Measurements from ENCODE around the gene CGB1. TPM values are rescaled to one million over a fixed set of nuclear protein-coding genes. Genes with fewer than 3 reads are reported as not detected.
A peak's percentile ranks its signal among the peaks of the same experiment; 100 is the strongest.

Gene CGB1
- total RNA-seq, 1 experiment from 2014 or later, result not detected

GRCh38 chr19:49058562-49058961, 21.9 kb upstream of the CGB1 start:
- TF ChIP-seq CTCF (conservative IDR thresholded peaks at IDR 0.05), result no peak
- Histone ChIP-seq H2BK20ac (ENCODE audit: low read depth, low read length, poor library complexity, severe bottlenecking) (no peak overlapping the region), H3K4ac (ENCODE audit: low read depth, low read length) (no peak overlapping the region), H3K9me3 (ENCODE audit: control insufficient read depth, low read depth, low read length) (no peaks in the 10 kb centered on the region), H3K27ac (ENCODE audit: insufficient read length, low read depth, low read length) (no peak overlapping the region), H3K4me1 (ENCODE audit: insufficient read depth, low read length) (no peaks in the 10 kb centered on the region), H3K27me3 (ENCODE audit: insufficient read depth, low read length) (peaks cover 15% of the 10 kb centered on the region; the same call in 1 of the 2 replicates), H4K91ac (ENCODE audit: insufficient read length, low read depth, low read length) (no peak overlapping the region), H3K79me2 (ENCODE audit: insufficient read depth, low read length) (no peaks in the 10 kb centered on the region), H3K56ac (ENCODE audit: insufficient read length, low read depth, low read length) (no peak overlapping the region), H2BK12ac (ENCODE audit: insufficient read length, low read depth, low read length) (no peak overlapping the region), H2BK120ac (ENCODE audit: low read depth, low read length, poor library complexity, severe bottlenecking) (no peak overlapping the region), H3K23me2 (ENCODE audit: insufficient read length, low read depth, low read length, poor library complexity, severe bottlenecking) (peaks cover 10% of the 10 kb centered on the region), H3K9ac (ENCODE audit: extremely low read depth, insufficient read length, low read length) (no peak overlapping the region), H2AFZ (ENCODE audit: low read length) (no peak overlapping the region), H4K5ac (ENCODE audit: insufficient read length, low read depth, low read length) (no peak overlapping the region), H3K14ac (ENCODE audit: insufficient read depth, low read length) (no peak overlapping the region), H2AK5ac (ENCODE audit: insufficient read length, low read length) (no peak overlapping the region), H2BK15ac (ENCODE audit: low read depth, low read length) (no peak overlapping the region), H3K79me1 (ENCODE audit: insufficient read depth, low read depth, low read length, poor library complexity, severe bottlenecking) (no peaks in the 10 kb centered on the region), H3K4me2 (ENCODE audit: insufficient read depth, insufficient read length, low read length) (no peak overlapping the region), H3K23ac (ENCODE audit: insufficient read length, low read depth, low read length) (no peak overlapping the region), H3K18ac (ENCODE audit: insufficient read length, low read depth, low read length) (no peak overlapping the region), H4K8ac (replicated peaks; ENCODE audit: insufficient read length, low read depth, low read length) (no peak overlapping the region), H4K20me1 (ENCODE audit: control insufficient read depth, insufficient read depth, insufficient read length) (no peaks in the 10 kb centered on the region), H2BK5ac (ENCODE audit: insufficient read length, low read length) (no peak overlapping the region), H3T11ph (ENCODE audit: low read length) (no peak overlapping the region)
- H3K27me3 Mint-ChIP-seq (ENCODE audit: low read depth), result peaks cover 83% of the 10 kb centered on the region
- H3K36me3 Mint-ChIP-seq (ENCODE audit: insufficient read depth in 1 of 3, low read depth in 3 of 3), result no peaks in the 10 kb centered on the region; a peak in 1 of 7 replicates
- H3K27ac Mint-ChIP-seq, result no peak overlapping the region
- peaks cover 22 to 31% of the 10 kb centered on the region in 2 experiments for H3K4me1 Mint-ChIP-seq
- peaks cover 0 to 2% of the 10 kb centered on the region in 2 experiments; a peak in 1 of 5 replicates for H3K9me3 Mint-ChIP-seq
- no peak overlapping the region for H3K4me3 Mint-ChIP-seq
- no CpG with 5 or more reads among the region's 10 CpGs for WGBS (ENCODE audit: extremely low coverage, insufficient read length, low lambda C conversion rate)
- peak; percentile 62 for DNase-seq

Measured in H9 (cell line).